SK-N-SH treated with all-trans-retinoic acid at 6 μM for 48 hours (cell line): ENCODE results near the gene MAPKAPK2.

Experiments
- CSRNP3 ChIP-seq: fragments of 250-450 bp; sonication (Bioruptor Pico); IDR thresholded peaks from 2 replicates; pipeline ENCODE4 v1.5.1; 2021; ENCODE audit warnings: mild to moderate bottlenecking, moderate library complexity
- TOX ChIP-seq: fragments of 250-450 bp; sonication (Bioruptor Pico); IDR thresholded peaks from 2 replicates; pipeline ENCODE4 v1.8.0; 2021; ENCODE audit warnings: mild to moderate bottlenecking, moderate library complexity, borderline replicate concordance
- ZFP30 ChIP-seq: fragments of 450-650 bp; formaldehyde crosslinking; IDR thresholded peaks from 2 replicates; pipeline ENCODE4 v1.5.0; 2022; ENCODE audit warnings: mild to moderate bottlenecking, moderate library complexity

DNA sequence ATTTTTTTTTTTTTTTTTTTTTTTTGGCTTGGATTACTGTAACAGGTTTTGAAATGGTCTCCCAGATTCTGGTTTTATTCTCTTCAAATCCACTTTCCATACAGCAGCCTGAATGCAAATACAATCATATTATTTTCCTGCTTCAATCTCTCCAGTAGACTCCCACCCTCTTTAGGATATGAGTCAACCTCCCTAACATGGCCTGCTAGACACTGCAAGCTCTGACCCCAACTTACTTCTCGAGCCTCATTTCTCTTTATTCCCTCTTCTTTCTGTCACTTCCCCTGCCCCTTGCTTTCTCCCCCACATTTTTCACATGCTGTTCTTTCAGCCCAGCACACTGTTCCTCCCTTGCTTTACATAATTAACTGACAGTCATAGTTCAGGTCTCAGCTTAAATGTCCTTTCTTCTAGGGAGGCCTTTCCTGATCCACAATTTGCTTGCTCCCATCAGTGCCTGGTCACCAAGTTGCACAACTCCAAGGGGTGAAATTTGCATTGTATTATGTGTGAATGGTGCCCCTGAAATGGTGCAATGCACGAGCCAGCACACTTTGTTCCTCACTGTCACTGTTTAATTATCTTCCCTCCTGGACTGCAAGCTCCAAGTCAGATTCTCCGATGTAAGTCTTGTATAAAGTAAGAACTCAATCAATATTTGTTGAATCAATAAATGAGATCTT lies 63.8 kb downstream of the MAPKAPK2 start:
- TF ChIP-seq CSRNP3 (no peak), ZFP30 (no peak), TOX (CRISPR knock-in tag) (no peak)
